Tibial nerve (tissue), 4 donors: ENCODE data around the gene SLC5A7. TPM values are rescaled to one million over a fixed set of nuclear protein-coding genes. Genes with fewer than 3 reads are reported as not detected.

Experiments
- DNase-seq, 2 donors: peaks; one replicate each; pipeline ENCODE4 v3.0.0-alpha.2; 2019; ENCODE audit warnings: low spot score in 2 of 2
- H3K27ac ChIP-seq, 4 donors: fragments of 200-600 bp; sonication (generic) in 3 of 4; one replicate each; pipeline ENCODE4 v1.5.1; 2017 to 2019; ENCODE audit warnings: mild to moderate bottlenecking in 1 of 4
- H3K27me3 ChIP-seq, 2 donors: fragments of 200-600 bp; sonication (generic) in 1 of 2; one replicate each; pipeline versions ENCODE4 v1.5.1 to v1.6.0; 2017 to 2019
- H3K36me3 ChIP-seq, 3 donors: fragments of 200-600 bp; sonication (generic); one replicate each; pipeline ENCODE4 v1.5.1; 2018 to 2019
- H3K4me1 ChIP-seq, 4 donors: fragments of 200-600 bp; sonication (generic) in 3 of 4; one replicate each; pipeline ENCODE4 v1.5.1; 2017 to 2019
- H3K4me3 ChIP-seq, 4 donors: fragments of 200-600 bp; sonication (generic) in 3 of 4; one replicate each; pipeline ENCODE4 v1.5.1; 2017 to 2019; ENCODE audit warnings: mild to moderate bottlenecking in 1 of 4, moderate library complexity in 1 of 4
- H3K9me3 ChIP-seq, 4 donors: fragments of 200-600 bp; sonication (generic) in 3 of 4; one replicate each; pipeline ENCODE4 v1.5.1; 2017 to 2019
- EP300 ChIP-seq, 2 donors: sonication (generic); formaldehyde crosslinking; IDR thresholded peaks; one replicate each; pipeline ENCODE4 v1.6.1; 2017; ENCODE audit warnings: antibody characterized with exemption in 2 of 2, mild to moderate bottlenecking in 1 of 2
- POLR2A ChIP-seq, 2 donors: fragments of 450-650 bp; IDR thresholded peaks; one replicate each; pipeline ENCODE4 v1.6.1; 2017; ENCODE audit warnings: antibody characterized with exemption in 2 of 2, mild to moderate bottlenecking in 2 of 2, moderate library complexity in 2 of 2
- WGBS, 2 donors: methylation state at CpG; one replicate each; pipeline ENCODE4 v1.1.5; 2018; 5-methylcytosine and 5-hydroxymethylcytosine counted together
- total RNA-seq, 4 donors: library from RNA; depleted of rRNA; stranded (reverse); fragments of >200 nt; gene quantifications; one replicate each; pipeline ENCODE4 v1.1.0, GENCODE V29; 2016
- TF ChIP-seq, protein P1 (sequence below), 5 experiments: fragments of 200-600 bp in 3 of 5; fragments of 450-650 bp in 2 of 5; sonication (generic) in 3 of 5; IDR thresholded peaks; one replicate each; pipeline ENCODE4 v1.5.1; 2016 to 2019; ENCODE audit warnings: antibody characterized with exemption in 5 of 5, mild to moderate bottlenecking in 3 of 5, moderate library complexity in 2 of 5

SLC5A7 gene
- total RNA-seq, 4 donors from 2014 or later, result 0.87 TPM; not detected in 3

DNA sequence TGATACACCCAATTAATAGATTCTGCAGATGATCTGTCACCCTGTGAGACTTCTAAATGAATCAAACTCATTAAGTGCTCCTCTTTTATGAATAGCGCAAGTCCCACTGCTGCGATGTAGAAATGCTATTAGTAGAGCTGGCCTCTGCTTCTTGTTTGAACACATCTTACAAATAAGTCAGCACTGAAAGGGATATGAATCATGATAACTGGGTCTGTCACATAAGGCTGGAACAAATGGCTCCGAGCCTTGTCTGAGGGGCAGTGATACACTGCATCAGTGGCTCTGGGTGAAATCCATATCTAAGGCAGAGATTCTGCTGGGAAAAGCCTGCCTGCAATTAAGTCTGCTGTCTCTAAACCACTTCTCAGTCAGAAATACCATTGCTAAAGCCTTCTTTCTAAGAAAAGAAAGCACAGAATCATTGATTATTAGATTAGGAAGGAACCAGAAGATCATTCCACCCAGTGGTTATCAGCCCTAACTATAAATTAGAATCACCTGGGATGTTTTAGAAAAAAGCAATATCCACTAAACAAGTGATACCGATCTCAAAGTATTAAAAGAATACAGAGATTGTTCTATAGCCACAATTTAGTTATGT, 75.2 kb downstream of the SLC5A7 start:
- Histone ChIP-seq H3K4me1 (no peaks in the 10 kb centered on the region), H3K27me3 (no peaks in the 10 kb centered on the region), H3K27ac (no peak overlapping the region), H3K9me3 (no peaks in the 10 kb centered on the region), H3K4me3 (no peak overlapping the region), H3K36me3 (no peaks in the 10 kb centered on the region)
- WGBS, 2 donors, result 51 to 54% methylated on average over 4 of the region's 4 CpGs
- TF ChIP-seq EP300 (IDR thresholded peaks at IDR 0.05) (no peak), POLR2A (IDR thresholded peaks at IDR 0.05) (no peak)
- TF ChIP-seq, protein P1, sequence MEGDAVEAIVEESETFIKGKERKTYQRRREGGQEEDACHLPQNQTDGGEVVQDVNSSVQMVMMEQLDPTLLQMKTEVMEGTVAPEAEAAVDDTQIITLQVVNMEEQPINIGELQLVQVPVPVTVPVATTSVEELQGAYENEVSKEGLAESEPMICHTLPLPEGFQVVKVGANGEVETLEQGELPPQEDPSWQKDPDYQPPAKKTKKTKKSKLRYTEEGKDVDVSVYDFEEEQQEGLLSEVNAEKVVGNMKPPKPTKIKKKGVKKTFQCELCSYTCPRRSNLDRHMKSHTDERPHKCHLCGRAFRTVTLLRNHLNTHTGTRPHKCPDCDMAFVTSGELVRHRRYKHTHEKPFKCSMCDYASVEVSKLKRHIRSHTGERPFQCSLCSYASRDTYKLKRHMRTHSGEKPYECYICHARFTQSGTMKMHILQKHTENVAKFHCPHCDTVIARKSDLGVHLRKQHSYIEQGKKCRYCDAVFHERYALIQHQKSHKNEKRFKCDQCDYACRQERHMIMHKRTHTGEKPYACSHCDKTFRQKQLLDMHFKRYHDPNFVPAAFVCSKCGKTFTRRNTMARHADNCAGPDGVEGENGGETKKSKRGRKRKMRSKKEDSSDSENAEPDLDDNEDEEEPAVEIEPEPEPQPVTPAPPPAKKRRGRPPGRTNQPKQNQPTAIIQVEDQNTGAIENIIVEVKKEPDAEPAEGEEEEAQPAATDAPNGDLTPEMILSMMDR (IDR thresholded peaks at IDR 0.05), result no peak
- no peak for DNase-seq

Other genes starting within 250 kb of the SLC5A7 start
- gene RGPD4, start 159.6 kb upstream of the SLC5A7 start, total RNA-seq, result not detected